SK-N-SH (cell line): ENCODE measurements around the gene HOXC6. TPM values are rescaled to one million over a fixed set of nuclear protein-coding genes. Genes with fewer than 3 reads are reported as not detected.

Experiments used
- CTCF ChIA-PET: fragments of 300-600, 350-600 bp; formaldehyde crosslinking; extraction: SDS; loops from one replicate; lab custom pipeline; 2021; lab: Yijun Ruan, JAX
- POLR2A ChIA-PET: fragments of 350-600 bp; sonication (Branson Sonifier 250); formaldehyde crosslinking; extraction: SDS; loops from one replicate; lab custom pipeline; 2020; ENCODE audit warnings: antibody characterized with exemption, inconsistent platforms; lab: Yijun Ruan, JAX
- DNase-seq: peaks from one replicate; pipeline ENCODE4 v3.0.0; 2012
- H2AFZ ChIP-seq: fragments of 200-600 bp; sonication (generic); 2 replicates; pipeline ENCODE4 v1.8.1; 2016; ENCODE audit warnings: antibody characterized with exemption, mild to moderate bottlenecking, low read depth
- H3F3A ChIP-seq: fragments of 200-600 bp; sonication (generic); replicated peaks from 2 replicates; pipeline ENCODE3; 2016; ENCODE audit warnings: antibody characterized with exemption, mild to moderate bottlenecking; ENCODE audit not compliant: insufficient read depth
- H3K27ac ChIP-seq, 2 experiments: fragments of 200-500 bp in 1 of 2; fragments of 200-600 bp in 1 of 2; sonication (Bioruptor generic) in 1 of 2; sonication (generic), shearing (Covaris generic) in 1 of 2; 2 replicates each; pipeline versions ENCODE4 v1.5.1 to v1.6.1; 2014 to 2016; ENCODE audit warnings: low read depth in 2 of 2, inconsistent platforms in 1 of 2, low read length in 1 of 2, mild to moderate bottlenecking in 1 of 2, mixed read lengths in 1 of 2
- H3K27me3 ChIP-seq: fragments of 200-600 bp; sonication (generic), shearing (Covaris generic); 2 replicates; pipeline ENCODE4 v1.6.1; 2016; ENCODE audit warnings: mixed run types; ENCODE audit not compliant: insufficient read depth
- H3K36me3 ChIP-seq, 2 experiments: fragments of 200-500 bp in 1 of 2; fragments of 200-600 bp in 1 of 2; sonication (Bioruptor generic) in 1 of 2; sonication (generic) in 1 of 2; replicated peaks in 1 of 2; 2 replicates each; pipeline versions ENCODE3 to v1.5.1; 2014 to 2016; ENCODE audit warnings: low read length in 1 of 2, mild to moderate bottlenecking in 1 of 2; ENCODE audit not compliant: insufficient read depth in 2 of 2, control insufficient read depth in 1 of 2
- H3K4me1 ChIP-seq, 2 experiments: fragments of 200-500 bp in 1 of 2; fragments of 200-600 bp in 1 of 2; sonication (Bioruptor generic) in 1 of 2; sonication (generic), shearing (Covaris generic) in 1 of 2; 2 replicates each; pipeline versions ENCODE4 v1.5.1 to v1.6.1; 2014 to 2016; ENCODE audit warnings: low read depth in 1 of 2, low read length in 1 of 2, mixed run types in 1 of 2; ENCODE audit not compliant: insufficient read depth in 2 of 2, control insufficient read depth in 1 of 2
- H3K4me2 ChIP-seq: fragments of 200-600 bp; sonication (generic), shearing (Covaris generic); 2 replicates; pipeline ENCODE4 v1.6.1; 2017; ENCODE audit warnings: mixed run types
- H3K4me3 ChIP-seq, 2 experiments: fragments of 200-500 bp in 1 of 2; fragments of 200-600 bp in 1 of 2; sonication (Bioruptor generic) in 1 of 2; sonication (generic), shearing (Covaris generic) in 1 of 2; 2 replicates each; pipeline versions ENCODE4 v1.5.1 to v1.8.1; 2014 to 2016; ENCODE audit warnings: low read depth in 2 of 2, inconsistent platforms in 1 of 2, low read length in 1 of 2, mild to moderate bottlenecking in 1 of 2, mixed read lengths in 1 of 2, moderate library complexity in 1 of 2
- H3K79me2 ChIP-seq: fragments of 200-600 bp; sonication (generic); 2 replicates; pipeline ENCODE4 v1.8.1; 2017; ENCODE audit warnings: mild to moderate bottlenecking; ENCODE audit not compliant: insufficient read depth
- H3K9ac ChIP-seq: fragments of 200-600 bp; sonication (generic); 2 replicates; pipeline ENCODE4 v1.6.1; 2017; ENCODE audit warnings: mixed run types
- H3K9me2 ChIP-seq: fragments of 200-600 bp; sonication (generic); 2 replicates; pipeline ENCODE4 v1.6.1; 2017; ENCODE audit warnings: mixed run types
- H3K9me3 ChIP-seq: fragments of 200-600 bp; sonication (generic); 2 replicates; pipeline ENCODE4 v1.6.1; 2017; ENCODE audit warnings: mixed run types, mild to moderate bottlenecking, moderate library complexity
- H4K20me1 ChIP-seq: fragments of 200-600 bp; sonication (generic); 2 replicates; pipeline ENCODE4 v1.6.1; 2017; ENCODE audit warnings: mild to moderate bottlenecking, mixed run types; ENCODE audit not compliant: insufficient read depth
- ELF1 ChIP-seq: IDR thresholded peaks from 2 replicates; pipeline ENCODE4 v1.4.0; 2012
- GATA2 ChIP-seq: sonication (generic); formaldehyde crosslinking; IDR thresholded peaks from 2 replicates; pipeline ENCODE4 v1.5.0; 2020; ENCODE audit warnings: mild to moderate bottlenecking, missing genetic modification reagents
- MXI1 ChIP-seq: IDR thresholded peaks from 2 replicates; pipeline ENCODE4 v1.6.1; 2012; ENCODE audit warnings: mild to moderate bottlenecking, low read depth, low read length, improper control_type of control experiment
- NFIC ChIP-seq: IDR thresholded peaks from 2 replicates; pipeline ENCODE4 v1.4.0; 2012; ENCODE audit warnings: borderline replicate concordance
- RCOR1 ChIP-seq: fragments of 150-350 bp; IDR thresholded peaks from 2 replicates; pipeline ENCODE4 v1.6.1; 2017; ENCODE audit warnings: antibody characterized with exemption, low read length
- RXRA ChIP-seq: IDR thresholded peaks from 2 replicates; pipeline ENCODE4 v1.4.0; 2012; ENCODE audit warnings: low read depth, mild to moderate bottlenecking, borderline replicate concordance
- SMC3 ChIP-seq: IDR thresholded peaks from 2 replicates; pipeline ENCODE4 v1.6.1; 2012; ENCODE audit warnings: low read depth, low read length, improper control_type of control experiment
- TCF12 ChIP-seq: IDR thresholded peaks from 2 replicates; pipeline ENCODE4 v1.4.0; 2012
- WGBS: methylation state at CpG from one replicate; pipeline ENCODE4 v1.1.6; 2017; ENCODE audit warnings: low lambda C conversion rate; 5-methylcytosine and 5-hydroxymethylcytosine counted together
- polyA plus RNA-seq, 3 experiments: library from polyadenylated mRNA; depleted of rRNA; stranded (reverse); fragments of >200 nt; gene quantifications; 2 replicates each; pipeline ENCODE4 v1.2.3, GENCODE V29; 2012
- TF ChIP-seq, protein P1 (sequence below): IDR thresholded peaks from 2 replicates; pipeline ENCODE4 v1.6.1; 2012; ENCODE audit warnings: mild to moderate bottlenecking, low read depth, low read length, moderate library complexity
- TF ChIP-seq, protein P2 (sequence below): fragments of 150-350 bp; IDR thresholded peaks from 2 replicates; pipeline ENCODE4 v1.6.1; 2017; ENCODE audit warnings: antibody characterized with exemption, low read length, low read depth, borderline replicate concordance
- TF ChIP-seq, protein P3 (sequence below): IDR thresholded peaks from 2 replicates; pipeline ENCODE4 v1.4.0; 2012; ENCODE audit warnings: low read depth

The HOXC6 gene
- polyA plus RNA-seq, 1 of the 3 experiments (the other 2 are of a cell fraction): 9.1 TPM

DNA sequence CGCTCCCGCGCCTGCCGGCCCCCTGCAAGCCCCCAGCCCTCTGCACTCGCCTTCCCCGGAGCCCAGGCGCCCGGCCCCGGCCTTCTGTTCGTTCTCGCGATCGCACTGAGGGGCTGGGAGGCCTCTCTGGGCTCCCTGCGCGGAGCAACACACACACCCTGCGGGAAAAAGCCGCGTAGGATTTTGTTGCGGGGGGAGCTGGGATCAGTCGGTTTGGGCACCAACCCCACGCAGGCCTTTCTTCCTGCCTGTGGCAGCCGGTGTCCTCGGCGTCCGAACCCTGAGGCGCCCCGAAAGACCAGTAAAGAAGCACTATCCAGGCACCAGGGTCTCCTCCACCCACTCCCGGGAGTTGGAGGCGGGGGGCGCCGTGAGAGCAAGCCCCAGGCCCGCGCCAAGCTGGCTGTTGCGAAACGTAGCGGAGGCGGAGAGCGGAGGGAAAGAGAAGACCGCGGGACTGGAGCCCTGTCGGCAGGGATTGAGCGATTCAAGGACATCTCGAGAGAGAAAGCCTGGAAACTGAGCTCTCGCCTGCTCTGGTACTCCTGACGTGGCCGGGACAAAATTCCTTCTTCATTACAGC is 2.7 kb downstream of the HOXC6 start (continued):
- TF ChIP-seq, protein P1, sequence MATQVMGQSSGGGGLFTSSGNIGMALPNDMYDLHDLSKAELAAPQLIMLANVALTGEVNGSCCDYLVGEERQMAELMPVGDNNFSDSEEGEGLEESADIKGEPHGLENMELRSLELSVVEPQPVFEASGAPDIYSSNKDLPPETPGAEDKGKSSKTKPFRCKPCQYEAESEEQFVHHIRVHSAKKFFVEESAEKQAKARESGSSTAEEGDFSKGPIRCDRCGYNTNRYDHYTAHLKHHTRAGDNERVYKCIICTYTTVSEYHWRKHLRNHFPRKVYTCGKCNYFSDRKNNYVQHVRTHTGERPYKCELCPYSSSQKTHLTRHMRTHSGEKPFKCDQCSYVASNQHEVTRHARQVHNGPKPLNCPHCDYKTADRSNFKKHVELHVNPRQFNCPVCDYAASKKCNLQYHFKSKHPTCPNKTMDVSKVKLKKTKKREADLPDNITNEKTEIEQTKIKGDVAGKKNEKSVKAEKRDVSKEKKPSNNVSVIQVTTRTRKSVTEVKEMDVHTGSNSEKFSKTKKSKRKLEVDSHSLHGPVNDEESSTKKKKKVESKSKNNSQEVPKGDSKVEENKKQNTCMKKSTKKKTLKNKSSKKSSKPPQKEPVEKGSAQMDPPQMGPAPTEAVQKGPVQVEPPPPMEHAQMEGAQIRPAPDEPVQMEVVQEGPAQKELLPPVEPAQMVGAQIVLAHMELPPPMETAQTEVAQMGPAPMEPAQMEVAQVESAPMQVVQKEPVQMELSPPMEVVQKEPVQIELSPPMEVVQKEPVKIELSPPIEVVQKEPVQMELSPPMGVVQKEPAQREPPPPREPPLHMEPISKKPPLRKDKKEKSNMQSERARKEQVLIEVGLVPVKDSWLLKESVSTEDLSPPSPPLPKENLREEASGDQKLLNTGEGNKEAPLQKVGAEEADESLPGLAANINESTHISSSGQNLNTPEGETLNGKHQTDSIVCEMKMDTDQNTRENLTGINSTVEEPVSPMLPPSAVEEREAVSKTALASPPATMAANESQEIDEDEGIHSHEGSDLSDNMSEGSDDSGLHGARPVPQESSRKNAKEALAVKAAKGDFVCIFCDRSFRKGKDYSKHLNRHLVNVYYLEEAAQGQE: no peak
- TF ChIP-seq NFIC: no peak

DNA sequence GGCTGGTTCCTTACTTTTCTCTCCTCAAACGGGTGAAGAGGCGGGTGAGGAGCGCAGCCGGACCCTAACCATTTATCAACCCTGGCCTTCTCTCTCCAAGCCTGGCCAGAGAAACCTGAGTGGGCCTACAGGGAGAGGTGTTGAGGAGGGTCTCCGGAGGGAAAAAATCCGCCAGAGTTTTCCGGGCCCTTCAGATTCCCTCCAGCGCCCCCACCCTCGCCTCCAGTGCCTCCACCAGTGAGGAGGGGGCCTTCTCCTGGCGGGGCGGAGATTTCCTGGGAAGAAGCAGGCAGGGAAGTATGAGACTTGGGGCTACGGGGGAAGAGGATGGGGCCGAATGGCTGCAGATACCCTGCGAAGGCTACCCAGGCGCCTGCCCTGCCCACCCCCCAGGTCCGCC is 3.2 kb downstream of the HOXC6 start:
- H3K27me3 ChIP-seq: no peaks in the 10 kb centered on the region

More for the DNA sequence above, 3.2 kb downstream of the HOXC6 start:
- Histone ChIP-seq H3K4me2 (no peak overlapping the region), H3K4me1 (peaks cover 0 to 33% of the 10 kb centered on the region in 2 experiments; a peak in 1 of 4 replicates), H3K4me3 (no peak overlapping the region), H3K79me2 (no peaks in the 10 kb centered on the region), H3F3A (peaks cover 6% of the 10 kb centered on the region), H4K20me1 (no peaks in the 10 kb centered on the region), H3K36me3 (no peaks in the 10 kb centered on the region), H3K9me2 (no peaks in the 10 kb centered on the region), H3K27ac (no peak overlapping the region), H2AFZ (no peak overlapping the region), H3K9me3 (no peaks in the 10 kb centered on the region), H3K9ac (no peak overlapping the region)
- ChIA-PET CTCF (interaction anchor here (1.0 to 23.2 kb wide), 11 partner anchors 9 to 183 kb away, joined by 4 to 548 read pairs (median 42); partner anchors contain the start of genes HOXC10, HOXC4, HOXC8 and SMUG1), POLR2A (interaction anchor here (2.2 kb wide), 1 partner anchor 22 kb away, joined by 18 read pairs; the partner anchor contains the start of gene HOXC4)
- 96% methylated on average over 11 of the region's 16 CpGs for WGBS
- TF ChIP-seq TCF12 (no peak), SMC3 (no peak), RXRA (no peak), ELF1 (no peak), GATA2 (no peak), RCOR1 (no peak), MXI1 (no peak)
- TF ChIP-seq, protein P2, sequence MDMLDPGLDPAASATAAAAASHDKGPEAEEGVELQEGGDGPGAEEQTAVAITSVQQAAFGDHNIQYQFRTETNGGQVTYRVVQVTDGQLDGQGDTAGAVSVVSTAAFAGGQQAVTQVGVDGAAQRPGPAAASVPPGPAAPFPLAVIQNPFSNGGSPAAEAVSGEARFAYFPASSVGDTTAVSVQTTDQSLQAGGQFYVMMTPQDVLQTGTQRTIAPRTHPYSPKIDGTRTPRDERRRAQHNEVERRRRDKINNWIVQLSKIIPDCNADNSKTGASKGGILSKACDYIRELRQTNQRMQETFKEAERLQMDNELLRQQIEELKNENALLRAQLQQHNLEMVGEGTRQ: no peak
- TF ChIP-seq, protein P3, sequence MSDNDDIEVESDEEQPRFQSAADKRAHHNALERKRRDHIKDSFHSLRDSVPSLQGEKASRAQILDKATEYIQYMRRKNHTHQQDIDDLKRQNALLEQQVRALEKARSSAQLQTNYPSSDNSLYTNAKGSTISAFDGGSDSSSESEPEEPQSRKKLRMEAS: no peak
- DNase-seq: no peak
